HG03460 (cell line): ENCODE results near the gene FUNDC2.
"Not testable (repeated sequence)": the region's sequence is repeated elsewhere in the genome, so short reads cannot be mapped to it uniquely, and the experiment has no call there.

ENCODE experiments used
- ATAC-seq: cut with Tn5 transposase; IDR thresholded peaks from one replicate; pipeline ENCODE4 v1.9.1; 2021; ENCODE audit not compliant: unreplicated experiment

FUNDC2 gene

GRCh38 chrX:155026727-155027508 is at the start of gene FUNDC2:
Gene FUNDC2 (plus strand): TSS chrX:155026844. CDS start chrX:155026939, 95 bp downstream.
- ATAC-seq: peak; percentile 84

GRCh38 chrX:154979629-154980028 is 47.0 kb upstream of the FUNDC2 start:
- ATAC-seq: no peak

GRCh38 chrX:154980330-154981115 is 46.1 kb upstream of the FUNDC2 start:
- peak; percentile 89 for ATAC-seq

- peak; percentile 3 for ATAC-seq
Observed at GRCh38 chrX:154981116-154981411, 45.6 kb upstream of the FUNDC2 start.

- ATAC-seq: no peak
Observed at GRCh38 chrX:154986826-154987575, 39.6 kb upstream of the FUNDC2 start.

GRCh38 chrX:154987940-154988339 is 38.7 kb upstream of the FUNDC2 start:
- no peak for ATAC-seq

GRCh38 chrX:154988719-154989118 is 37.9 kb upstream of the FUNDC2 start:
- ATAC-seq: no peak

- ATAC-seq: no peak
Observed at GRCh38 chrX:154990496-154990895, 36.1 kb upstream of the FUNDC2 start.

GRCh38 chrX:154991039-154991438 is 35.6 kb upstream of the FUNDC2 start:
- no peak for ATAC-seq

GRCh38 chrX:154991476-154991875 is 35.2 kb upstream of the FUNDC2 start:
- no peak for ATAC-seq

- no peak for ATAC-seq
Observed at GRCh38 chrX:154998204-154998880, 28.3 kb upstream of the FUNDC2 start.

GRCh38 chrX:155000841-155001240 is 25.8 kb upstream of the FUNDC2 start:
- ATAC-seq: no peak

- ATAC-seq: no peak
Observed at GRCh38 chrX:155001873-155002272, 24.8 kb upstream of the FUNDC2 start.

GRCh38 chrX:155005190-155005589 is 21.5 kb upstream of the FUNDC2 start:
- ATAC-seq: no peak

- not testable (repeated sequence) for ATAC-seq
Observed at GRCh38 chrX:155006379-155006778, 20.3 kb upstream of the FUNDC2 start.

GRCh38 chrX:155006913-155007671 is 19.6 kb upstream of the FUNDC2 start:
- not testable (repeated sequence) for ATAC-seq

GRCh38 chrX:155008578-155008977 is 18.1 kb upstream of the FUNDC2 start:
- not testable (repeated sequence) for ATAC-seq

GRCh38 chrX:155009994-155010472 is 16.6 kb upstream of the FUNDC2 start:
- no peak for ATAC-seq

GRCh38 chrX:155020591-155020990 is 6.1 kb upstream of the FUNDC2 start:
- ATAC-seq: no peak

GRCh38 chrX:155022585-155022984 is 4.1 kb upstream of the FUNDC2 start, which contains the start of gene F8:
Gene F8 (minus strand): TSS chrX:155022723. CDS start chrX:155022552, 171 bp downstream.
- ATAC-seq: no peak
